HG03103 (cell line): ENCODE data around the gene PROP1.
"Not testable (repeated sequence)": the region's sequence is repeated elsewhere in the genome, so short reads cannot be mapped to it uniquely, and the experiment has no call there.

Source experiments
- ATAC-seq: cut with Tn5 transposase; IDR thresholded peaks from one replicate; pipeline ENCODE4 v1.9.1; 2021; ENCODE audit warnings: low read depth; ENCODE audit not compliant: unreplicated experiment

PROP1 gene

GRCh38 chr5:177949656-177950055 is 46.4 kb downstream of the PROP1 start:
- not testable (repeated sequence) for ATAC-seq

GRCh38 chr5:177949065-177949464 is 47.0 kb downstream of the PROP1 start:
- peak; percentile 45 for ATAC-seq

- not testable (repeated sequence) for ATAC-seq
These were observed 48.1 kb downstream of the PROP1 start for GRCh38 chr5:177947912-177948311.

GRCh38 chr5:177945601-177946283 is 50.3 kb downstream of the PROP1 start:
- not testable (repeated sequence) for ATAC-seq

GRCh38 chr5:177945145-177945544 is 50.9 kb downstream of the PROP1 start:
- ATAC-seq: not testable (repeated sequence)

GRCh38 chr5:177943805-177944736 is 52.0 kb downstream of the PROP1 start:
- not testable (repeated sequence) for ATAC-seq

GRCh38 chr5:177942896-177943295 is 53.1 kb downstream of the PROP1 start:
- ATAC-seq: not testable (repeated sequence)
